ENCODE measurements around the gene PIGK.

The PIGK gene

GRCh38 chr1:77200806-77201205 is 18.4 kb downstream of the PIGK start:
- no peak overlapping the region for H2BK120ac ChIP-seq (ENCODE audit: insufficient read depth, low read length, poor library complexity)
- H3K79me2 ChIP-seq (ENCODE audit: control insufficient read depth, insufficient read depth, low read length, poor library complexity), result no peaks in the 10 kb centered on the region
- no peak overlapping the region for H3K4ac ChIP-seq (ENCODE audit: low read depth, low read length)
- H2BK12ac ChIP-seq (ENCODE audit: low read length), result no peak overlapping the region
- H3K4me3 ChIP-seq (ENCODE audit: low read depth, low read length), result no peak overlapping the region
- no peak overlapping the region for H2AFZ ChIP-seq (ENCODE audit: insufficient read depth, low read length, poor library complexity)
- H3K27ac ChIP-seq (ENCODE audit: low read depth, low read length), result no peak overlapping the region
- no peak overlapping the region for H4K8ac ChIP-seq (ENCODE audit: low read depth, low read length)
- no peaks in the 10 kb centered on the region for H3K27me3 ChIP-seq (ENCODE audit: insufficient read depth, low read length)
- H2AK5ac ChIP-seq (ENCODE audit: low read length), result no peak overlapping the region
- H3K9me3 ChIP-seq (ENCODE audit: insufficient read depth, low read depth, low read length), result no peaks in the 10 kb centered on the region
- H3K9ac ChIP-seq (ENCODE audit: low read length), result no peak overlapping the region
- no peak overlapping the region for H3K18ac ChIP-seq (ENCODE audit: low read length)
- no peak overlapping the region for H2BK5ac ChIP-seq (ENCODE audit: low read depth, low read length, poor library complexity)
- no CpG with 5 or more reads among the region's 2 CpGs for WGBS (ENCODE audit: extremely low coverage, insufficient coverage, insufficient read length)
- no peak for DNase-seq
- no peaks in the 10 kb centered on the region for H3K36me3 ChIP-seq (ENCODE audit: control insufficient read depth in 1 of 2, insufficient read depth in 2 of 2, low read length in 2 of 2)
- no peak overlapping the region for H4K91ac ChIP-seq (ENCODE audit: low read depth, low read length)
- no peak overlapping the region for H4K12ac ChIP-seq (ENCODE audit: low read depth, low read length)
- H3K79me1 ChIP-seq (ENCODE audit: low read length), result no peaks in the 10 kb centered on the region
- H3K4me1 ChIP-seq (ENCODE audit: control insufficient read depth in 1 of 2, insufficient read depth in 2 of 2, low read length in 2 of 2), result no peaks in the 10 kb centered on the region
- H3K4me2 ChIP-seq (ENCODE audit: low read length), result no peak overlapping the region
- no peak overlapping the region for H3K14ac ChIP-seq (ENCODE audit: low read length)
- H3K23ac ChIP-seq (ENCODE audit: low read length), result no peak overlapping the region

DNA sequence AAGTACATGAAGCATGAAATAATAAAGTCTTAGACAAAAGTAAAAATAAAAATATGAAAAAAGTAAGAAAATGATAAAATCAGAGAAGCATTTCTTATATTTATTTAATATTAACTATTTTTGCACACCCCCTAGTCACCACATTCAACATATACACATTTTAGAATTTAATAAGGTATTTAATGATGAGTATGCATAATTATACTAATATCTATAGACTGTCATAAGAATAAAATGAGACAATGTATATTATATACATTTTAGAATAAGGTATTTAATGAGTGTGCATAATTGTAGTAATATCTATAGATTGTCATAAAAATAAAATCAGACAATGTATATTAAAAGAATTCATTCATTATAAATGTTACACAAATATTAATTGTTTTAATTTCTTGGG is 18.9 kb downstream of the PIGK start:
- no peak overlapping the region for H3K4me3 ChIP-seq (ENCODE audit: low read depth, low read length)
- H3K36me3 ChIP-seq (ENCODE audit: control insufficient read depth in 1 of 2, insufficient read depth in 2 of 2, low read length in 2 of 2), result no peaks in the 10 kb centered on the region
- no peak overlapping the region for H4K8ac ChIP-seq (ENCODE audit: low read depth, low read length)
- H3K4ac ChIP-seq (ENCODE audit: low read depth, low read length), result no peak overlapping the region
- no peak overlapping the region for H3K18ac ChIP-seq (ENCODE audit: low read length)
- DNase-seq, result no peak
- H3K27ac ChIP-seq (ENCODE audit: low read depth, low read length), result no peak overlapping the region
- no peak overlapping the region for H3K23ac ChIP-seq (ENCODE audit: low read length)
- H2BK120ac ChIP-seq (ENCODE audit: insufficient read depth, low read length, poor library complexity), result no peak overlapping the region
- H3K79me1 ChIP-seq (ENCODE audit: low read length), result no peaks in the 10 kb centered on the region
- H3K9me3 ChIP-seq (ENCODE audit: insufficient read depth, low read depth, low read length), result no peaks in the 10 kb centered on the region
- no peaks in the 10 kb centered on the region for H3K27me3 ChIP-seq (ENCODE audit: insufficient read depth, low read length)
- no peak overlapping the region for H2BK12ac ChIP-seq (ENCODE audit: low read length)
- H2AFZ ChIP-seq (ENCODE audit: insufficient read depth, low read length, poor library complexity), result no peak overlapping the region
- no peak overlapping the region for H4K91ac ChIP-seq (ENCODE audit: low read depth, low read length)
- H3K9ac ChIP-seq (ENCODE audit: low read length), result no peak overlapping the region
- H3K4me2 ChIP-seq (ENCODE audit: low read length), result no peak overlapping the region
- no peak overlapping the region for H3K14ac ChIP-seq (ENCODE audit: low read length)
- H3K79me2 ChIP-seq (ENCODE audit: control insufficient read depth, insufficient read depth, low read length, poor library complexity), result no peaks in the 10 kb centered on the region
- H2BK5ac ChIP-seq (ENCODE audit: low read depth, low read length, poor library complexity), result no peak overlapping the region
- no peak overlapping the region for H4K12ac ChIP-seq (ENCODE audit: low read depth, low read length)
- no peak overlapping the region for H2AK5ac ChIP-seq (ENCODE audit: low read length)
- no peaks in the 10 kb centered on the region for H3K4me1 ChIP-seq (ENCODE audit: control insufficient read depth in 1 of 2, insufficient read depth in 2 of 2, low read length in 2 of 2)

GRCh38 chr1:77197351-77197750 is 21.9 kb downstream of the PIGK start:
- no CpG with 5 or more reads among the region's 3 CpGs for WGBS (ENCODE audit: extremely low coverage, insufficient coverage, insufficient read length)
- no peak overlapping the region for H3K18ac ChIP-seq (ENCODE audit: low read length)
- DNase-seq, result no peak

DNA sequence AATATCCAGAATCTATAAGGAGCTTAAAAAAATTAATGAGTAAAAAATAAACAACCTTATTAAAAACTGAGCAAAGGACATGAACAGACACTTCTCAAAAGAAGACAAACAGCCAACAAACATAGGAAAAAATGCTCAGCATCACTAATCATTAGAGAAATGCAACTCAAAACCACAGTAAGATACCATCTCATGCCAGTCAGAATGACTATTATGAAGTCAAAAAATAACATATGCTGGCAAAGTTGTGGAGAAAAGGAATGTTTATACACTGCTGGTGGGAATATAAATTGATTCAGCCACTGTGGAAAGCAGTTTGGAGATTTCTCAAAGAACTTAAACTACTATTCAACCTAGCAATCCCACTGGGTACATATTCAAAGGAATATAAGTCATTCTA is 25.3 kb downstream of the PIGK start:
- no peak overlapping the region for H3K9ac ChIP-seq (ENCODE audit: low read length)
- H3K79me2 ChIP-seq (ENCODE audit: control insufficient read depth, insufficient read depth, low read length, poor library complexity), result no peaks in the 10 kb centered on the region
- no peak overlapping the region for H3K4me2 ChIP-seq (ENCODE audit: low read length)
- H3K23ac ChIP-seq (ENCODE audit: low read length), result no peak overlapping the region
- no peak overlapping the region for H3K18ac ChIP-seq (ENCODE audit: low read length)
- H2AK5ac ChIP-seq (ENCODE audit: low read length), result no peak overlapping the region
- H3K4me3 ChIP-seq (ENCODE audit: low read depth, low read length), result no peak overlapping the region
- no peaks in the 10 kb centered on the region for H3K79me1 ChIP-seq (ENCODE audit: low read length)
- no peaks in the 10 kb centered on the region for H3K9me3 ChIP-seq (ENCODE audit: insufficient read depth, low read depth, low read length)
- no peaks in the 10 kb centered on the region for H3K36me3 ChIP-seq (ENCODE audit: control insufficient read depth in 1 of 2, insufficient read depth in 2 of 2, low read length in 2 of 2)
- no peak overlapping the region for H2BK120ac ChIP-seq (ENCODE audit: insufficient read depth, low read length, poor library complexity)
- H4K12ac ChIP-seq (ENCODE audit: low read depth, low read length), result no peak overlapping the region
- no peak for DNase-seq
- no peak overlapping the region for H2AFZ ChIP-seq (ENCODE audit: insufficient read depth, low read length, poor library complexity)
- H3K4ac ChIP-seq (ENCODE audit: low read depth, low read length), result no peak overlapping the region
- no peaks in the 10 kb centered on the region for H3K4me1 ChIP-seq (ENCODE audit: control insufficient read depth in 1 of 2, insufficient read depth in 2 of 2, low read length in 2 of 2)
- H4K91ac ChIP-seq (ENCODE audit: low read depth, low read length), result no peak overlapping the region
- no peaks in the 10 kb centered on the region for H3K27me3 ChIP-seq (ENCODE audit: insufficient read depth, low read length)
- no peak overlapping the region for H3K14ac ChIP-seq (ENCODE audit: low read length)
- no peak overlapping the region for H3K27ac ChIP-seq (ENCODE audit: low read depth, low read length)
- H4K8ac ChIP-seq (ENCODE audit: low read depth, low read length), result no peak overlapping the region
- no peak overlapping the region for H2BK5ac ChIP-seq (ENCODE audit: low read depth, low read length, poor library complexity)
- no peak overlapping the region for H2BK12ac ChIP-seq (ENCODE audit: low read length)

More at GRCh38 chr1:77197351-77197750, 21.9 kb downstream of the PIGK start:
- Histone ChIP-seq H4K8ac (ENCODE audit: low read depth, low read length) (no peak overlapping the region), H3K9ac (ENCODE audit: low read length) (no peak overlapping the region), H3K9me3 (ENCODE audit: insufficient read depth, low read depth, low read length) (no peaks in the 10 kb centered on the region), H2BK120ac (ENCODE audit: insufficient read depth, low read length, poor library complexity) (no peak overlapping the region), H3K36me3 (ENCODE audit: control insufficient read depth in 1 of 2, insufficient read depth in 2 of 2, low read length in 2 of 2) (no peaks in the 10 kb centered on the region), H3K27me3 (ENCODE audit: insufficient read depth, low read length) (no peaks in the 10 kb centered on the region), H3K4me1 (ENCODE audit: control insufficient read depth in 1 of 2, insufficient read depth in 2 of 2, low read length in 2 of 2) (no peaks in the 10 kb centered on the region), H3K14ac (ENCODE audit: low read length) (no peak overlapping the region), H4K12ac (ENCODE audit: low read depth, low read length) (no peak overlapping the region), H4K91ac (ENCODE audit: low read depth, low read length) (no peak overlapping the region), H2BK12ac (ENCODE audit: low read length) (no peak overlapping the region), H3K4me3 (ENCODE audit: low read depth, low read length) (no peak overlapping the region), H3K4me2 (ENCODE audit: low read length) (no peak overlapping the region), H3K4ac (ENCODE audit: low read depth, low read length) (no peak overlapping the region), H2AFZ (ENCODE audit: insufficient read depth, low read length, poor library complexity) (no peak overlapping the region), H3K79me2 (ENCODE audit: control insufficient read depth, insufficient read depth, low read length, poor library complexity) (no peaks in the 10 kb centered on the region), H2BK5ac (ENCODE audit: low read depth, low read length, poor library complexity) (no peak overlapping the region), H2AK5ac (ENCODE audit: low read length) (no peak overlapping the region), H3K23ac (ENCODE audit: low read length) (no peak overlapping the region), H3K79me1 (ENCODE audit: low read length) (no peaks in the 10 kb centered on the region), H3K27ac (ENCODE audit: low read depth, low read length) (no peak overlapping the region)

DNA sequence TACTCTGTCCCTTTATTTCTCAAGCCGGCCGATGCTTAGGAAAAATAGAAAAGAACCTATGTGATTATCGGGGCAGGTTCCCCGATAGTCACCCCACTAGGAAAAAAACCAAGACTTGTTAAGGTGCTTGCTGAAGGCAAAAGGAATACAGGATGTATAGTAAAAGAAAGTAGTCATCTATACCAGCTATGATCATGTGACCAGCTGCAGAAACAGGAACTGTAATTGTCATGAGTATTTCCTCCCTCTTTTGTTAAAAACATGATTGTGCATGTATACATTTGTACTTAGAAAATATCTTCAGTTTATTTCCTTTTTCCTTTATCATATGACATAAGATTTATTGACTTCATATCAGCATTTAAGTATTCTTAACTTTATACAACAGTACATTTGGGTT is 30.5 kb downstream of the PIGK start:
- H3K27ac ChIP-seq (ENCODE audit: low read depth, low read length), result no peak overlapping the region
- H3K4ac ChIP-seq (ENCODE audit: low read depth, low read length), result no peak overlapping the region
- no peak overlapping the region for H3K23ac ChIP-seq (ENCODE audit: low read length)
- no peak overlapping the region for H2AK5ac ChIP-seq (ENCODE audit: low read length)
- H3K14ac ChIP-seq (ENCODE audit: low read length), result no peak overlapping the region
- no peak overlapping the region for H2BK12ac ChIP-seq (ENCODE audit: low read length)
- no peaks in the 10 kb centered on the region for H3K27me3 ChIP-seq (ENCODE audit: insufficient read depth, low read length)
- H3K79me1 ChIP-seq (ENCODE audit: low read length), result no peaks in the 10 kb centered on the region
- H4K8ac ChIP-seq (ENCODE audit: low read depth, low read length), result no peak overlapping the region
- H4K91ac ChIP-seq (ENCODE audit: low read depth, low read length), result no peak overlapping the region
- H3K4me3 ChIP-seq (ENCODE audit: low read depth, low read length), result no peak overlapping the region
- H2BK5ac ChIP-seq (ENCODE audit: low read depth, low read length, poor library complexity), result no peak overlapping the region
- no peaks in the 10 kb centered on the region for H3K36me3 ChIP-seq (ENCODE audit: control insufficient read depth in 1 of 2, insufficient read depth in 2 of 2, low read length in 2 of 2)
- H3K4me2 ChIP-seq (ENCODE audit: low read length), result no peak overlapping the region
- no peak for DNase-seq
- no peak overlapping the region for H2AFZ ChIP-seq (ENCODE audit: insufficient read depth, low read length, poor library complexity)
- H3K4me1 ChIP-seq (ENCODE audit: control insufficient read depth in 1 of 2, insufficient read depth in 2 of 2, low read length in 2 of 2), result no peaks in the 10 kb centered on the region
- no peak overlapping the region for H3K9ac ChIP-seq (ENCODE audit: low read length)
- H4K12ac ChIP-seq (ENCODE audit: low read depth, low read length), result no peak overlapping the region
- H3K18ac ChIP-seq (ENCODE audit: low read length), result no peak overlapping the region
- WGBS (ENCODE audit: extremely low coverage, insufficient coverage, insufficient read length), result no CpG with 5 or more reads among the region's 4 CpGs
- peaks cover 5% of the 10 kb centered on the region for H3K9me3 ChIP-seq (ENCODE audit: insufficient read depth, low read depth, low read length)
- H2BK120ac ChIP-seq (ENCODE audit: insufficient read depth, low read length, poor library complexity), result no peak overlapping the region
- H3K79me2 ChIP-seq (ENCODE audit: control insufficient read depth, insufficient read depth, low read length, poor library complexity), result no peaks in the 10 kb centered on the region

All from trophoblast cell (in vitro differentiated cells and primary cell).